HEK293 (cell line): ENCODE results near the gene SCFD2.
A peak's percentile ranks its signal among the peaks of the same experiment; 100 is the strongest.

Experiments
- BCL11B ChIP-seq: fragments of 450-650 bp; formaldehyde crosslinking; IDR thresholded peaks from 2 replicates; pipeline ENCODE4 v1.5.1; 2016; ENCODE audit warnings: low read depth, missing biosample characterization, missing genetic modification characterization
- KLF8 ChIP-seq: fragments of 450-650 bp; formaldehyde crosslinking; IDR thresholded peaks from 2 replicates; pipeline ENCODE4 v1.5.1; 2016; ENCODE audit warnings: missing biosample characterization, missing genetic modification characterization
- MZF1 ChIP-seq: fragments of 450-650 bp; formaldehyde crosslinking; IDR thresholded peaks from 2 replicates; pipeline ENCODE4 v1.5.1; 2017; ENCODE audit warnings: missing biosample characterization, missing genetic modification characterization, borderline replicate concordance
- OSR2 ChIP-seq: fragments of 450-650 bp; formaldehyde crosslinking; IDR thresholded peaks from 2 replicates; pipeline ENCODE4 v1.5.1; 2016; ENCODE audit warnings: missing biosample characterization, missing genetic modification characterization
- OVOL3 ChIP-seq: fragments of 450-650 bp; formaldehyde crosslinking; IDR thresholded peaks from 2 replicates; pipeline ENCODE4 v1.5.1; 2016; ENCODE audit warnings: missing biosample characterization, missing genetic modification characterization
- SCRT1 ChIP-seq: fragments of 450-650 bp; formaldehyde crosslinking; IDR thresholded peaks from 2 replicates; pipeline ENCODE4 v1.5.1; 2016; ENCODE audit warnings: missing biosample characterization, missing genetic modification characterization, borderline replicate concordance
- SP3 ChIP-seq: fragments of 450-650 bp; formaldehyde crosslinking; IDR thresholded peaks from 2 replicates; pipeline ENCODE4 v1.5.1; 2016; ENCODE audit warnings: missing biosample characterization, missing genetic modification characterization
- SP7 ChIP-seq: fragments of 450-650 bp; formaldehyde crosslinking; IDR thresholded peaks from 2 replicates; pipeline ENCODE4 v1.5.1; 2016; ENCODE audit warnings: missing biosample characterization, missing genetic modification characterization
- ZBTB1 ChIP-seq: fragments of 450-650 bp; formaldehyde crosslinking; IDR thresholded peaks from 2 replicates; pipeline ENCODE4 v1.5.1; 2016; ENCODE audit warnings: missing biosample characterization, missing genetic modification characterization
- ZBTB20 ChIP-seq: fragments of 450-650 bp; formaldehyde crosslinking; IDR thresholded peaks from 2 replicates; pipeline ENCODE4 v1.5.1; 2016; ENCODE audit warnings: missing biosample characterization, missing genetic modification characterization
- ZNF140 ChIP-seq: fragments of 450-650 bp; formaldehyde crosslinking; IDR thresholded peaks from 2 replicates; pipeline ENCODE4 v1.5.1; 2016; ENCODE audit warnings: missing biosample characterization, missing genetic modification characterization
- ZNF2 ChIP-seq: fragments of 450-650 bp; formaldehyde crosslinking; IDR thresholded peaks from 2 replicates; pipeline ENCODE4 v1.5.1; 2016; ENCODE audit warnings: missing biosample characterization, missing genetic modification characterization
- ZNF223 ChIP-seq: fragments of 450-650 bp; formaldehyde crosslinking; IDR thresholded peaks from 2 replicates; pipeline ENCODE4 v1.5.1; 2016; ENCODE audit warnings: missing biosample characterization, missing genetic modification characterization
- ZNF366 ChIP-seq: fragments of 450-650 bp; formaldehyde crosslinking; conservative IDR thresholded peaks from 2 replicates; pipeline ENCODE4 v1.5.1; 2016; ENCODE audit warnings: missing biosample characterization, missing genetic modification characterization
- ZNF549 ChIP-seq: fragments of 450-650 bp; IDR thresholded peaks from 2 replicates; pipeline ENCODE4 v1.5.1; 2018; ENCODE audit warnings: missing biosample characterization, missing genetic modification characterization, mild to moderate bottlenecking, inconsistent platforms, moderate library complexity
- ZNF629 ChIP-seq: fragments of 450-650 bp; formaldehyde crosslinking; IDR thresholded peaks from 2 replicates; pipeline ENCODE4 v1.5.1; 2017; ENCODE audit warnings: missing biosample characterization, missing genetic modification characterization
- ZNF747 ChIP-seq: fragments of 450-650 bp; formaldehyde crosslinking; IDR thresholded peaks from 2 replicates; pipeline ENCODE4 v1.5.1; 2016; ENCODE audit warnings: missing biosample characterization, missing genetic modification characterization
- ZNF792 ChIP-seq: fragments of 450-650 bp; formaldehyde crosslinking; IDR thresholded peaks from 2 replicates; pipeline ENCODE4 v1.5.1; 2016; ENCODE audit warnings: missing biosample characterization, missing genetic modification characterization
- ZSCAN23 ChIP-seq: fragments of 450-650 bp; formaldehyde crosslinking; IDR thresholded peaks from 2 replicates; pipeline ENCODE4 v1.5.1; 2016; ENCODE audit warnings: missing biosample characterization, missing genetic modification characterization
- ZSCAN30 ChIP-seq: fragments of 450-650 bp; IDR thresholded peaks from 2 replicates; pipeline ENCODE4 v1.5.1; 2018; ENCODE audit warnings: missing biosample characterization, mild to moderate bottlenecking, missing genetic modification characterization, moderate library complexity
- ZXDB ChIP-seq: fragments of 450-650 bp; formaldehyde crosslinking; IDR thresholded peaks from 2 replicates; pipeline ENCODE4 v1.5.1; 2016; ENCODE audit warnings: missing biosample characterization, missing genetic modification characterization
- TF ChIP-seq, protein P1 (sequence below): fragments of 450-650 bp; formaldehyde crosslinking; IDR thresholded peaks from 2 replicates; pipeline ENCODE4 v1.5.1; 2016; ENCODE audit warnings: missing biosample characterization, missing genetic modification characterization
- TF ChIP-seq, protein P2 (sequence below): fragments of 450-650 bp; formaldehyde crosslinking; IDR thresholded peaks from 2 replicates; pipeline ENCODE4 v1.5.1; 2016; ENCODE audit warnings: missing biosample characterization, missing genetic modification characterization
- TF ChIP-seq, protein P3 (sequence below): fragments of 450-650 bp; formaldehyde crosslinking; IDR thresholded peaks from 2 replicates; pipeline ENCODE4 v1.5.1; 2016; ENCODE audit warnings: missing biosample characterization, missing genetic modification characterization
- TF ChIP-seq, protein P4 (sequence below): fragments of 450-650 bp; formaldehyde crosslinking; IDR thresholded peaks from 2 replicates; pipeline ENCODE4 v1.5.1; 2016; ENCODE audit warnings: missing biosample characterization, missing genetic modification characterization, borderline replicate concordance
- TF ChIP-seq, protein P5 (sequence below): fragments of 450-650 bp; formaldehyde crosslinking; IDR thresholded peaks from 2 replicates; pipeline ENCODE4 v1.5.1; 2017; ENCODE audit warnings: missing biosample characterization, missing genetic modification characterization
- TF ChIP-seq, protein P6 (sequence below): fragments of 450-650 bp; formaldehyde crosslinking; IDR thresholded peaks from 2 replicates; pipeline ENCODE4 v1.5.1; 2016; ENCODE audit warnings: missing biosample characterization, missing genetic modification characterization
- TF ChIP-seq, protein P7 (sequence below): fragments of 450-650 bp; formaldehyde crosslinking; IDR thresholded peaks from 2 replicates; pipeline ENCODE4 v1.5.1; 2017; ENCODE audit warnings: missing biosample characterization, missing genetic modification characterization

Gene SCFD2

DNA sequence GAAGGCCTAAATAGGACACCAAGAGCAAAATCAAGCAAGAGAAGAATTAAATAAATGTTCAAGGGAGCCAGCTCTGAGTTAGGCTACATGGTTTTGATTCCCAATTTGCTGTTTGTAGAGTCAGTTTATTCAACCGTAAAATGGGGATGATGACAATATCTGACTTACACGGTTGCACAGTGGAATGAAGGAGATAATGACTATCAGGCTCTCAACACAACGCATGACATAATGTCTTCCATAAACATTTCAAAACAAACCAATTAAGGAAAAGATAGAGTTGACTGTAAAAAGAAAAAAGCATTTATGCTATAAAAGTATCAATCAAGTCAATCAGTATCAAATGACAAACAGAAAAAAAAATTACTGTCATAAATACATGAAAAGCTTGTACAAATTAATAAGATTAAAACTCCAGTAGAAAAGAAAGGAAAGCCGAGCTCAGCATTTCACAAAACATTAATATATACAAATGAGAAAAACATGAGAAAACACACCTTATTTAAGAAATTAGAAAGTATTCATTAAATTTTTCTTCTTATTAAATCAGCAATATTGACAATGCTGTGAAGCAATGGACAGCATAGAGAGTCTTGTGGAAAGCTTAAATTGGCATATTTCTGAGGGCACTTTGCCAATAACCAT lies 179.0 kb downstream of the SCFD2 start (continued):
- no peak; the same call in 1 of the 2 replicates for TF ChIP-seq BCL11B
- TF ChIP-seq ZSCAN23 (tag by site-specific recombination): 0 out of 2 replicates have a peak, but pooled peaks have one; percentile 14
- peak; percentile 80 for TF ChIP-seq ZNF549 (tag by site-specific recombination)
- TF ChIP-seq, protein P1, sequence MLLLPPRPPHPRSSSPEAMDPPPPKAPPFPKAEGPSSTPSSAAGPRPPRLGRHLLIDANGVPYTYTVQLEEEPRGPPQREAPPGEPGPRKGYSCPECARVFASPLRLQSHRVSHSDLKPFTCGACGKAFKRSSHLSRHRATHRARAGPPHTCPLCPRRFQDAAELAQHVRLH (tag by site-specific recombination): peak; percentile 85; the same call in 1 of the 2 replicates
- TF ChIP-seq, protein P2, sequence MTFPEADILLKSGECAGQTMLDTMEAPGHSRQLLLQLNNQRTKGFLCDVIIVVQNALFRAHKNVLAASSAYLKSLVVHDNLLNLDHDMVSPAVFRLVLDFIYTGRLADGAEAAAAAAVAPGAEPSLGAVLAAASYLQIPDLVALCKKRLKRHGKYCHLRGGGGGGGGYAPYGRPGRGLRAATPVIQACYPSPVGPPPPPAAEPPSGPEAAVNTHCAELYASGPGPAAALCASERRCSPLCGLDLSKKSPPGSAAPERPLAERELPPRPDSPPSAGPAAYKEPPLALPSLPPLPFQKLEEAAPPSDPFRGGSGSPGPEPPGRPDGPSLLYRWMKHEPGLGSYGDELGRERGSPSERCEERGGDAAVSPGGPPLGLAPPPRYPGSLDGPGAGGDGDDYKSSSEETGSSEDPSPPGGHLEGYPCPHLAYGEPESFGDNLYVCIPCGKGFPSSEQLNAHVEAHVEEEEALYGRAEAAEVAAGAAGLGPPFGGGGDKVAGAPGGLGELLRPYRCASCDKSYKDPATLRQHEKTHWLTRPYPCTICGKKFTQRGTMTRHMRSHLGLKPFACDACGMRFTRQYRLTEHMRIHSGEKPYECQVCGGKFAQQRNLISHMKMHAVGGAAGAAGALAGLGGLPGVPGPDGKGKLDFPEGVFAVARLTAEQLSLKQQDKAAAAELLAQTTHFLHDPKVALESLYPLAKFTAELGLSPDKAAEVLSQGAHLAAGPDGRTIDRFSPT (tag by site-specific recombination): peak; percentile 81
- no peak for TF ChIP-seq ZNF140 (tag by site-specific recombination)
- TF ChIP-seq ZBTB20: no peak
- peak; percentile 60 for TF ChIP-seq ZNF366
- peak; percentile 55; the same call in 1 of the 2 replicates for TF ChIP-seq ZNF2 (tag by site-specific recombination)
- TF ChIP-seq, protein P3, sequence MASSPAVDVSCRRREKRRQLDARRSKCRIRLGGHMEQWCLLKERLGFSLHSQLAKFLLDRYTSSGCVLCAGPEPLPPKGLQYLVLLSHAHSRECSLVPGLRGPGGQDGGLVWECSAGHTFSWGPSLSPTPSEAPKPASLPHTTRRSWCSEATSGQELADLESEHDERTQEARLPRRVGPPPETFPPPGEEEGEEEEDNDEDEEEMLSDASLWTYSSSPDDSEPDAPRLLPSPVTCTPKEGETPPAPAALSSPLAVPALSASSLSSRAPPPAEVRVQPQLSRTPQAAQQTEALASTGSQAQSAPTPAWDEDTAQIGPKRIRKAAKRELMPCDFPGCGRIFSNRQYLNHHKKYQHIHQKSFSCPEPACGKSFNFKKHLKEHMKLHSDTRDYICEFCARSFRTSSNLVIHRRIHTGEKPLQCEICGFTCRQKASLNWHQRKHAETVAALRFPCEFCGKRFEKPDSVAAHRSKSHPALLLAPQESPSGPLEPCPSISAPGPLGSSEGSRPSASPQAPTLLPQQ: no peak
- no peak for TF ChIP-seq ZBTB1
- TF ChIP-seq SCRT1 (tag by site-specific recombination): no peak
- TF ChIP-seq, protein P4, sequence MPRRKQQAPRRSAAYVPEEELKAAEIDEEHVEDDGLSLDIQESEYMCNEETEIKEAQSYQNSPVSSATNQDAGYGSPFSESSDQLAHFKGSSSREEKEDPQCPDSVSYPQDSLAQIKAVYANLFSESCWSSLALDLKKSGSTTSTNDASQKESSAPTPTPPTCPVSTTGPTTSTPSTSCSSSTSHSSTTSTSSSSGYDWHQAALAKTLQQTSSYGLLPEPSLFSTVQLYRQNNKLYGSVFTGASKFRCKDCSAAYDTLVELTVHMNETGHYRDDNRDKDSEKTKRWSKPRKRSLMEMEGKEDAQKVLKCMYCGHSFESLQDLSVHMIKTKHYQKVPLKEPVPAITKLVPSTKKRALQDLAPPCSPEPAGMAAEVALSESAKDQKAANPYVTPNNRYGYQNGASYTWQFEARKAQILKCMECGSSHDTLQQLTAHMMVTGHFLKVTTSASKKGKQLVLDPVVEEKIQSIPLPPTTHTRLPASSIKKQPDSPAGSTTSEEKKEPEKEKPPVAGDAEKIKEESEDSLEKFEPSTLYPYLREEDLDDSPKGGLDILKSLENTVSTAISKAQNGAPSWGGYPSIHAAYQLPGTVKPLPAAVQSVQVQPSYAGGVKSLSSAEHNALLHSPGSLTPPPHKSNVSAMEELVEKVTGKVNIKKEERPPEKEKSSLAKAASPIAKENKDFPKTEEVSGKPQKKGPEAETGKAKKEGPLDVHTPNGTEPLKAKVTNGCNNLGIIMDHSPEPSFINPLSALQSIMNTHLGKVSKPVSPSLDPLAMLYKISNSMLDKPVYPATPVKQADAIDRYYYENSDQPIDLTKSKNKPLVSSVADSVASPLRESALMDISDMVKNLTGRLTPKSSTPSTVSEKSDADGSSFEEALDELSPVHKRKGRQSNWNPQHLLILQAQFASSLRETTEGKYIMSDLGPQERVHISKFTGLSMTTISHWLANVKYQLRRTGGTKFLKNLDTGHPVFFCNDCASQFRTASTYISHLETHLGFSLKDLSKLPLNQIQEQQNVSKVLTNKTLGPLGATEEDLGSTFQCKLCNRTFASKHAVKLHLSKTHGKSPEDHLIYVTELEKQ: peak; percentile 76
- TF ChIP-seq ZNF629 (tag by site-specific recombination): peak; percentile 88
- TF ChIP-seq, protein P5, sequence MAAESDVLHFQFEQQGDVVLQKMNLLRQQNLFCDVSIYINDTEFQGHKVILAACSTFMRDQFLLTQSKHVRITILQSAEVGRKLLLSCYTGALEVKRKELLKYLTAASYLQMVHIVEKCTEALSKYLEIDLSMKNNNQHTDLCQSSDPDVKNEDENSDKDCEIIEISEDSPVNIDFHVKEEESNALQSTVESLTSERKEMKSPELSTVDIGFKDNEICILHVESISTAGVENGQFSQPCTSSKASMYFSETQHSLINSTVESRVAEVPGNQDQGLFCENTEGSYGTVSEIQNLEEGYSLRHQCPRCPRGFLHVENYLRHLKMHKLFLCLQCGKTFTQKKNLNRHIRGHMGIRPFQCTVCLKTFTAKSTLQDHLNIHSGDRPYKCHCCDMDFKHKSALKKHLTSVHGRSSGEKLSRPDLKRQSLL: no peak
- 0 out of 2 replicates have a peak, but pooled peaks have one; percentile 18 for TF ChIP-seq SP7 (tag by site-specific recombination)
- TF ChIP-seq MZF1: peak; percentile 81
- TF ChIP-seq ZNF223 (tag by site-specific recombination): no peak
- no peak for TF ChIP-seq ZNF747 (tag by site-specific recombination)
- TF ChIP-seq OSR2 (tag by site-specific recombination): peak; percentile 84
- peak; percentile 49; the same call in 1 of the 2 replicates for TF ChIP-seq ZXDB (tag by site-specific recombination)
- TF ChIP-seq ZNF792 (tag by site-specific recombination): no peak
- TF ChIP-seq, protein P6, sequence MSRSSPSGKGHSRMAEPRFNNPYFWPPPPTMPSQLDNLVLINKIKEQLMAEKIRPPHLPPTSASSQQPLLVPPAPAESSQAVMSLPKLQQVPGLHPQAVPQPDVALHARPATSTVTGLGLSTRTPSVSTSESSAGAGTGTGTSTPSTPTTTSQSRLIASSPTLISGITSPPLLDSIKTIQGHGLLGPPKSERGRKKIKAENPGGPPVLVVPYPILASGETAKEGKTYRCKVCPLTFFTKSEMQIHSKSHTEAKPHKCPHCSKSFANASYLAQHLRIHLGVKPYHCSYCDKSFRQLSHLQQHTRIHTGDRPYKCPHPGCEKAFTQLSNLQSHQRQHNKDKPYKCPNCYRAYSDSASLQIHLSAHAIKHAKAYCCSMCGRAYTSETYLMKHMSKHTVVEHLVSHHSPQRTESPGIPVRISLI (tag by site-specific recombination): 0 out of 2 replicates have a peak, but pooled peaks have one; percentile 35
- TF ChIP-seq ZSCAN30 (tag by site-specific recombination): 0 out of 2 replicates have a peak, but pooled peaks have one; percentile 28
- TF ChIP-seq, protein P7, sequence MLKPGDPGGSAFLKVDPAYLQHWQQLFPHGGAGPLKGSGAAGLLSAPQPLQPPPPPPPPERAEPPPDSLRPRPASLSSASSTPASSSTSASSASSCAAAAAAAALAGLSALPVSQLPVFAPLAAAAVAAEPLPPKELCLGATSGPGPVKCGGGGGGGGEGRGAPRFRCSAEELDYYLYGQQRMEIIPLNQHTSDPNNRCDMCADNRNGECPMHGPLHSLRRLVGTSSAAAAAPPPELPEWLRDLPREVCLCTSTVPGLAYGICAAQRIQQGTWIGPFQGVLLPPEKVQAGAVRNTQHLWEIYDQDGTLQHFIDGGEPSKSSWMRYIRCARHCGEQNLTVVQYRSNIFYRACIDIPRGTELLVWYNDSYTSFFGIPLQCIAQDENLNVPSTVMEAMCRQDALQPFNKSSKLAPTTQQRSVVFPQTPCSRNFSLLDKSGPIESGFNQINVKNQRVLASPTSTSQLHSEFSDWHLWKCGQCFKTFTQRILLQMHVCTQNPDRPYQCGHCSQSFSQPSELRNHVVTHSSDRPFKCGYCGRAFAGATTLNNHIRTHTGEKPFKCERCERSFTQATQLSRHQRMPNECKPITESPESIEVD: peak; percentile 81
- 0 out of 2 replicates have a peak, but pooled peaks have one; percentile 35 for TF ChIP-seq OVOL3 (tag by site-specific recombination)
- TF ChIP-seq KLF8: peak; percentile 46; the same call in 1 of the 2 replicates
- no peak for TF ChIP-seq SP3 (tag by site-specific recombination)
